Measurements from ENCODE around the gene AGAP4.
"Not testable (repeated sequence)": the region's sequence is repeated elsewhere in the genome, so short reads cannot be mapped to it uniquely, and the experiment has no call there.

AGAP4 gene

DNA sequence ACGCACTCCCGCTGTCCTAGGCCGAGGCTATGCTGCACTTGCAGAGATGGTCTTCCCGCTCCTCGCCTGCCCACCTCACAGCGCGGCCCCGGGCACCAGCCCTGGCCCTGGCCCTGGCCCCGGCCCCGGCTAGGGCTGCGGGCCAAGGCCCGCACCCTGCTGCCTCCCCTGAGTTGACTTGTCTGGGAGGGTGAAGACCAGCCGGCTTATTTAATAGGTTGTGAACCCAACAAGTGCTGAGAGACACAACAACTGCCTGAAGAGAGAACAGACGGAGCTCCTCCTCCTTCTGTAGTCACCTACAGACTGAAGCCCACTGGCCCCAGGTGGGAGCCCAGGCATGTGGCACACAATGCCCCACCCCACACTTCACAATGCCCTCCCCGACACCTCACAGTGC lies at the start of gene AGAP4:
Gene AGAP4 (minus strand): TSS at position 101 of the 400 bp plus-strand sequence. CDS start 153 bp downstream, outside the sequence.
- not testable (repeated sequence) for DNase-seq

DNA sequence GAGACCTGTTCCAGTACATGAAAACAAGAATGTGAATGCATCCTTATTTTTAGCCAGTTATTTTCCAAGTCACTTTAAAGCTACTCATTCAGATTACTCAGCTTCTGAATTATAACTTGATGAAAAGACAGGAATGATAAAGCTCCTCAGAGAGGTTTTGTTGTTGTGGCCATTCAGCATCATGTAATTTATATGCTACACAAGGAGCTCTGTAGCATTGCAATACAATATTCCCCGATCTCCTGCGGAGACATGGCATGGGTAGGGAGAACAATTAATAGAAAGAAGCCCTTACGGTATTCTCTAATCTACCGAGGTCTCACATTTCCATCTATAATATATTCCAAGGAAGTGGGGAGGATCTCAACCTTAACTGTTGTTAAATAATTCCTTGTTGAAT lies 43.4 kb upstream of the AGAP4 start:
- DNase-seq: not testable (repeated sequence)

DNA sequence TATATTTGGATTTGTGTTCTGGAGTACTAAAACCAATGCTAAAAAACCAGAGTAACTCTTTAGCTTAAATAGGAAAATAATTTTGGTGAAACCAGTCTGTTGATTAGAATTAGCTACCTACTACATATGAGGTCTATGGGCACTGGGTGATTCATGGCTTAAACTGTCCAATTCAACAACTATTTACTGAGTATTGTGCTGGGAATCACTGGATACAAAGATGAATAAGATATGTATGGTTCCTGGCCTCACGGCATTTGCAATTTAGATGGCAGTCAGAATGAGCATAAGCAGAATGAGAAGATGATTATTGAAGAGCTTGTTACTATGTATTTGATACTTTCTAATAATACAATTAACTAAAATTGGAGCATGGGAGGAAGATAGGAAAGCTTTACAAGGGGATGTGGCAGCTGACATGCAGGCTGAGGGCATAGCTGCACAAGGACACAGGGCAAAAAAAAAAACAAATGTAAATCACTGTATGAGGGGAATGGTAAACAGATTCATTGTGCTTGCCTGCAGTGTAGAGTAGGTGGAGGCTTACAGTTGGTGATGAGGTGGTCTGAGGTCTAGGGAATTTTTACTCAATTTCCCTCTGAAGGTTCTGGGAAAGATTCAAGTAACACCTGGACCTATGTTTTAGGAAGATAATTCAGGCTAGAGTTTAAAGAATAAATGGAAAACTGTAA lies 42.4 kb upstream of the AGAP4 start:
- not testable (repeated sequence) for DNase-seq

DNA sequence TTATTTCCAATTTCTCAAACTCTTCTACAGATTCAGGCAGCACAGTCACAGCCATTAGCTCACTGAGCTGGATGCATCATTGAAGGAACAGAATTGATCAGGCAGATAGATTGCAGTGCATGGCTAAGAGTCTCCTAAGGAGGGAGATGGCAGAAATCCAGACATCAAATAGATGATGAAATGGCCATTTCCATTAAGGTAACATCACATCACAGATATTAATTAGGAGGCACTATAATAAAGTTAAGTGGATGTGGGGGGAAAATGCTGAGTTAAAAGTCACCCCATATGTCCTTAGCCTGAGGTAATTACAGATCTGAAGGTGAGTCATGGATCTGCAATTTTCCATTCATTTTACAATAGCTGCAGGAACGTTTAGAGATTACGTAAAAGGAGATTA lies 35.6 kb upstream of the AGAP4 start:
- not testable (repeated sequence) for DNase-seq

DNA sequence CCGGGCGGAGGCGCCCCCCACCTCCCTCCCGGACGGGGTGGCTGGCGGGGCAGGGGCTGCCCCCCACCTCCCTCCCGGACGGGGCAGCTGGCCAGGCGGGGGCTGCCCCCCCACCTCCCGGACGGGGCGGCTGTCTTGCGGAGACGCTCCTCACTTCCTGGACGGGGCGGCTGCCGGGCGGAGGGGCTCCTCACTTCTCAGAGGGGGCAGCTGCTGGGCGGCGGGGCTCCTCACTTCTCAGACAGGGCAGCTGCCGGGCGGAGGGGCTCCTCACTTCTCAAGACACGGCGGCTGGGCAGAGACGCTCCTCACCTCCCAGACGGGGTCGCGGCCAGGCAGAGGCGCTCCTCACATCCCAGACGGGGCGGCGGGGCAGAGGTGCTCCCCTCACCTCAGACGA lies 18.1 kb upstream of the AGAP4 start:
- DNase-seq: not testable (repeated sequence)

DNA sequence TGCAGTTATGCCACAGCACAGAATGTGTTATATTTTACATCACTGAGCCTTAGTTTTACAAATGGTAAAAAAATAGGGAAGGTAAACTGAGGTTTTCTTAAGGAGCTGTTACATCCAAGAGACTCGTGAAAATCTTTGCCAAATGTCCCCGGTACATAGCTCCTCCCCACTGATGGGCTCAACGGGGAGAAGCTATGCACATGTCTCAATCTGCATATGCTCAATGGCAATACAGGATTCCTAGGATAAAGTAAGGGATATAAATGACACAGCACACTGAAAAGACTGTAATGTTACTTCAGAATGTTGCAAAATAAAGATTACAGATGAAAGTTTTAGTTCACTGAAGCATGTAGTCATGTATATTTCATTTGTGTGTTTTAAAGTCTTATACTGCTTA lies 17.0 kb upstream of the AGAP4 start:
- not testable (repeated sequence) for DNase-seq

DNA sequence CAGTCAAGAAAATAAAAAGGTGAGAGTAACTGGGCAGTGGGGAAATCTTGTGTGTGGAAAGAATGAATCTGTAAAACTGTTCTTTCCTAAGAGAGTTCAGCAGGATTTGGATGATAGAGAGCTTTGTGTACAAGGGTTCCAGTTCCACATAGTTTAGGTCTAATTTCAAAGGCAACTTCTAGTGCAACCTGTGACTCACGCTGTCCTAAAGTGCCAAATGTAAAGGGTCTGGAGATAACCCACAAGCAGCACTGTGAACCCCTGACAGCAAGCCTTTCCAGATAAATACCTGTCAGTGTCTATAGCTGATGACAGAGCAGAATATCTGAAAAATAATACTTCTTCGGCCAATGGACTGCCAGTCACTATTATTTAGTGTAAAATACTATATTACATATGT lies 16.3 kb upstream of the AGAP4 start:
- DNase-seq: not testable (repeated sequence)

DNA sequence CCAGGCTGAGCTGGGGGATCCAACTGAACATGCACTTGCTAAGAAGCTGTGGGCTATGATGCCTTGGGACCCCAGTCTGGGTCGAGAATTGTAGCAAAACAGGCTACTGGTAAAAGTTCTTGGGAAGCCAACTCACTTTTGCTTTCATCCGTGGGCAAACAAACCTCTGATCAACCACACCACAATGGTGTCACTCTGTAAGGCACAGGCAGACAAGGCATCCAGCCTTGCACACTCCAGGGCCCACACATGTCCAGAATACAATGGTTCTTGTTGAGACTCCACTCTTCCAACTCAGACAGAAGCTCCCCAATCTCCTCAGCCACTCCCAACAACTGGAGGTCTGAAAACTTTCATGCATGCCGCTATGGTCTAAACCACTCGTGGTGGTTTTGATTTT lies 10.6 kb upstream of the AGAP4 start:
- not testable (repeated sequence) for DNase-seq

DNA sequence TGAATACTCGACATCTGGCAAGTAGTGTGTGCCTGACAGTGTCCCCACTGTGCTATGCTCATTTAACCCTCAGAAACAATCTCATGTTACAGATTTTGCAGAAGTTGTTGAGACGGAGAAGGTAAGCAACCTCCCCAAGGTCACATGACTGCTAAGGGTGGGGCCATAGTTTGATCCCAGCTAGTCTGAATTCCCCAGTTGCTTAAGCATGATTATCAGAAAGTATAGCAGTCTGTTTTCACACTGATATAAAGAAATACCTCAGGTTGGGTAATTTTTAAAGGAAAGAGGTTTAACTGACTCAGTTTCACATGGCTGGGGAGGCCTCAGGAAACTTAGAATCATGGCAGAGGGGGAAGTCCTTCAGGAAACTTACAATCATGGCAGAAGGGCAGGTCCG lies 1.2 kb upstream of the AGAP4 start:
- DNase-seq: not testable (repeated sequence)

DNA sequence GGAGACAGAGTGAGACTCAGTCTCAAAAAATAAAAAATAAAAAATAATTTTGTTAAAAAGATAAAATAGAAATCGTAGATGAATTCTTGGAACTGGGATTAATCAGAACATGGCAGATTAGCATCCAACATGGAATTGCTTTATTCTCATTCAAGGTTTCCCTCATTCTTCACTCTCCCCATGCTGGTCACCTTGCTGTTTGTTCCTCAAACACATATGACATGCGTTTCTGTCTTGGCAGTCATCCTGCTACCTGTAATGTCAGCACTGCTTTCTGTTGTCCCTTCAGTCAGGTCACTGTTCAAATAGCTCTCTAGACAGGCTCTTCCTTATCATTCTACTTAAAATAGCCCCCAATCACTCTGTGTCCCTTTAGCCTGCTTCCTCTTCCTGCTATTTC lies 24.4 kb downstream of the AGAP4 start:
- DNase-seq: not testable (repeated sequence)

DNA sequence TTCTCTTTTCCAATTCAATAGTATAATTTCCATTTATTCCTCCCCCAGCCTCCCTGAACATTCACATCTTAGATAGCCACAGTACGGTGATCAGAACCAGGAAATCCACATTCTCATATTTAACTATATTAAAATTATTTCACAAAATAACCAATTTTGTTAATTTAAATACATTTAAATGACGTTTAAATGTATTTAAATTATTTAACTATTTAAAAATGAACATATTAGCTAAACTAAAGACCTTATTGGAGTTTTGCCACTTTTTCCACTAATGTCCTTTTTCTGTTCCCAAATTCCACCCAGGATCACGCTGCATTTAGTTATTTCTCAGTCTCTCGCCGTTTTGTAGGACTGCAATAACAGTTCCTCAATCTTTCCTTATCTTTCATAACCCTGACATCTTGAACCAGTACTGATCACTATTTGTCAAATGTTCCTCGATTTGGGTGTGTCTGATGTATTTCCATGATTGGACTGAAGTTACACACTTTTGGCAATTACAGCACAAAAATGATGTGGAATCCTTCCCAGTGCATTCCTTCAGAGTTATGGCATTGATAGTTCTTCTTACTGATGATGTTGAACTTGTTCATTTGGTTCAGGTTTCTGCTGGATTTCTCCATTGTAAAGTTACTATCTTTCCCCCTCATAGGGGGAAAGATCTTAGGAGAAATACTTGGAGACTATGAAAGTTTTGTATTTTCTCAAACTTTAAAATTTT lies 27.0 kb downstream of the AGAP4 start:
- DNase-seq: not testable (repeated sequence)

DNA sequence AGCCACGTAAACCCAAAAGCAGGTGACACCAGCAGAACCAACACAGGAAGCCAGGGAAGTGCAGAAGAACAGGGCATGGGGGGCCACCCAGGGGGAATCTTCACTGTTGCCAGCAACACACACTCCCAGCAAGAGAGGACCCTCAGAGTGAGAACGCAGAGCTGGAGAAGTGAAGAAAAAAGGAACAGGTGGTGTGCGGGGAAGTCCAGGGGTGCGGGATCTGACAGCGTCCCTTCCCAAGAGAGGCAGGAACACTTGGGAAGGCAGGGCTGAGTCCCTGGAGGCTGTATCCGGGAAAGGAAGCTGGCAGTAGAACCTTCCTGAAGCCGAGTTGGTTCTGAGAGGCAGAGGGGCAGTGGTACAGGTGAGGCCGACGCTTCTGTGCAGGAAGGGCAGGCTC lies 27.7 kb downstream of the AGAP4 start:
- DNase-seq: no peak

DNA sequence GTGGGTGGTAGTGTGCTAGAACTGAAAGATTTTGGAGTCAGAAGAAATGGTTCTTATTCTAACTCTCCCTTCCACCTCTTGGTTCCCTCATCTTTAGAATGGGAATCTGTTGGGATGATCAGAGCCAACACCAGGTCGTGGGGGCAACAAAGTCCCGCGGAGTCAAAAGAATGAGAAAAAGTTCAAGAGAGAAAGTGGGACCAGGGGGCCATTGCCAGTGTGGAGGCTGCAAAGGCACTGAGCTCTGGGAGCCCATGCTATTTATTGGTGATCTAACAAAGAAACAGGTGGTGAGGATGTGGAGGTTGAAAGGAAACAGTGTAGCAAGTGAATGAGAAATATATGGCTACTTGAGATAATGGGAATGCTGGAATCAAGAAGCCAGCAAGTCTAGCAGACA lies 29.4 kb downstream of the AGAP4 start:
- DNase-seq: no peak

DNA sequence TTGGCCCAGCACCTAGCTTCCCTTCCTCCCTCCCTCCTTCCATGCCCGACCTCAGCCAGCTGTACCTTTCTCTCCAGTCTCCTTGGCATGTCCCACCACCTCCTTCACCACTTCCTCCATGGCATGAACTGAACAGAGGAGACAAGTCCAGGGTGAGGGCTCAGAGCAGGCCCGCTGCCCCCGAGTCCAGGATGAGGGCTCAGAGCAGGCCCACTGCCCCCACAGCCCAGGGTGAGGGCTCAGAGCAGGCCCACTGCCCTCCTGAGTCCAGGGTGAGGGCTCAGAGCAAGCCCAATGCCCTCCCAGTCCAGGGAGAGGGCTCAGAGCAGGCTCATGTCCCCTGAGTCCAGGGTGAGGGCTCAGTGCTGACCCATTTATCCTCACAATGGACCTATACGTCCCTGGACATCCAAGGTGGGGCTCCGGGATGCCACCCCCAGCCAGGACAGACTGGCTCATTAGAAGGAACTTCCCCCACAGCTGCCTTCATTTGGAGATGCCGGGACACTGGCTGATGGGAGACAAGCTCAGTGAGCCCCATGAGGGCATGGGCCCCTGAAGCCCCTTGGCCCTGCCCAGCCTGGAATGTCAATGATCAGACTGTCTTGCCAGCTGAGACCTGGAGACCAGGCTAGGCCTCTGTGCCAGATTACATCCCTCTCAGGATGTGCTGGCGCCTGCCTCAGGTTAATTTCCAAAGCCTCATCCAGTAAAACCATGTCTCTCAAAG lies 30.0 kb downstream of the AGAP4 start:
- no peak for DNase-seq

DNA sequence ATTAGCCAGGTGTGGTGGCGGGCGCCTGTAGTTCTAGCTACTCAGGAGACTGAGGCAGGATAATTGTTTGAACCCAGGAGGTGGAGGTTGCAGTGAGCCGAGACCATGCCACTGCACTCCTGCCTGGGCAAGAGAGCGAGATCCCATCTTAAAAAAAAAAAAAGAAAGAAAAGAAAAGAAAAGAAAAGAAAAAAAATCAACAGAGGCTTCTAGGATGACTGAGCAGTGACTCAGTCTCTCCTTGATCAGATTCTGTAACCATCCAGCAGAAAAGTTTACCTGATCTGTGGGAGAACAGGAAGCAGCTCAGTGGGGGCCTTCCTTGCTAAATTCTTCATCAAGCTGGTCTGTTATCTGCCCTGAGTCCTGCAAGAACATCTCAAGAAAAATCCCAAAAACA lies 33.2 kb downstream of the AGAP4 start:
- DNase-seq: not testable (repeated sequence)

DNA sequence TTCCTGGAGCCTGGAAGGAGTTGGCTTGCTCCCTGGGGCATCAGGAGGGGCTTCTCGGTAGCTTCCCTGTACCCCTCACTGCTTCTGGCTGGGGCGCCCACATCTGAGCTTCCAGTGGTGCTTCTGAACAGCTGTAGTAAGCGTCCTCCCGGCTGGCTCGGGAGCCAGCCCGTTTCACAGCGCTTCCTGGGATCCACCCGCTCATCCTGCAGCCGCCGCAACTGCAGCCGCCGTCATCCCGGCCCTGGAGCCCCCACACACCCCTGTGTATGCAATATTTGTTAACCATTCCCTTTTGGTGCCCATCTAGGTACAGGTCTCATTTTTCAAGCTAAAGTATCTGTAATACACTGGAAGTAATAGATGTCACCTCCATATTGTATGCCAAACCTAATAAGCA lies 34.3 kb downstream of the AGAP4 start:
- DNase-seq: not testable (repeated sequence)

DNA sequence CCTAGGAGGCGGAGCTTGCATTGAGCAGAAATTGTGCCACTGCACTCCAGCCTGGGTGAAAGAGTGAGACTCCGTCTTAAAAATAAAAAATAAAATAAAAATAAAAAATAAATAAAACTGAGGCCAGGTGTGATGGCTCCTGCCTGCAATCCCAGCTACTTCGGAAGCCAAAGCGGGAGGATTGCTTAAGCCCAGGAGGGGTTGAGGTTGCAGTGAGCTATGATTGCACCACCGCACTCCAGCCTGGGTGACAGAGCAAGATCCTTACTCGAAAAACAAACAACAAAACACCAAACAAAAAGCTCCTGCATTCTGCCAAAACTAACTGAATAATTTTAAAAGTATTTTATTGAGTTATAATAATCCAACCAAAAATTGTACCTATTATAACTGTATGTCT lies 36.2 kb downstream of the AGAP4 start:
- DNase-seq: no peak

DNA sequence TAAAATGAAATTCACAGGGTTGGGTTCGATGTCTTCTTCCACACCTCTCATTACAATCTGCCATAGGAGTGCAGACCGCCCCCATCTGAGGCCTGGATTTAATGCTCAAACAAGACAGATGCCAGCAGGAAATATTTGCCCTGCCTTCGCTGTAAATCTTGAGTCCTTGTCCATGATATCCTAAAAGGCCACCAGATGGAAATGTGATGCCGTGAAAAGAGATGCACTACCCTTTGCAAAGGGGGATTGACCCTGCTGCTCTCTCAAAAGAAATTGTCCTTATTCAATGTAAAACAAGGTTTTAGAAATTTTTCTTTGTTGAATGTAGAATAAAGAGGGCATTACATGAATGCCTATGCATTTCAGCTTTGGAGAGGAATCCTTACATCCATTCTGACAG lies 37.5 kb downstream of the AGAP4 start:
- DNase-seq: no peak

DNA sequence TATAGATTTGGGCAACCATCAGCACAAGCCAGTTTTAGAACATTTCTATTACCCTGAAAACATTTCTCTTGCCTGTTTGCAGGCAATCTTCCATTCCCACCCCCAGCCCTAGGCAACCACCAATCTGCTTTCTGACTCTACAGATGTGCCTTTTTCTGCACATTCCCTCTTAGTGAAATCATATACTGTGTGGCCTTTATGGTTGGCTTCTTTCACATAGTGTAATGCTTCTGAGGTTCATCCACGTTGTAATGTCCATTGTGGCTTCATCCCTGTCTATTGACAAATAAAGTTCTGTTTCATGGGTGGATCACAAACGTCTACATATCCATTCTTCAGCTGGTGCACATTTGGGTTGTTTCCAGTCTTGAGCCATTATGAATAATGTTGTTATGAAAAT lies 42.3 kb downstream of the AGAP4 start:
- not testable (repeated sequence) for DNase-seq

DNA sequence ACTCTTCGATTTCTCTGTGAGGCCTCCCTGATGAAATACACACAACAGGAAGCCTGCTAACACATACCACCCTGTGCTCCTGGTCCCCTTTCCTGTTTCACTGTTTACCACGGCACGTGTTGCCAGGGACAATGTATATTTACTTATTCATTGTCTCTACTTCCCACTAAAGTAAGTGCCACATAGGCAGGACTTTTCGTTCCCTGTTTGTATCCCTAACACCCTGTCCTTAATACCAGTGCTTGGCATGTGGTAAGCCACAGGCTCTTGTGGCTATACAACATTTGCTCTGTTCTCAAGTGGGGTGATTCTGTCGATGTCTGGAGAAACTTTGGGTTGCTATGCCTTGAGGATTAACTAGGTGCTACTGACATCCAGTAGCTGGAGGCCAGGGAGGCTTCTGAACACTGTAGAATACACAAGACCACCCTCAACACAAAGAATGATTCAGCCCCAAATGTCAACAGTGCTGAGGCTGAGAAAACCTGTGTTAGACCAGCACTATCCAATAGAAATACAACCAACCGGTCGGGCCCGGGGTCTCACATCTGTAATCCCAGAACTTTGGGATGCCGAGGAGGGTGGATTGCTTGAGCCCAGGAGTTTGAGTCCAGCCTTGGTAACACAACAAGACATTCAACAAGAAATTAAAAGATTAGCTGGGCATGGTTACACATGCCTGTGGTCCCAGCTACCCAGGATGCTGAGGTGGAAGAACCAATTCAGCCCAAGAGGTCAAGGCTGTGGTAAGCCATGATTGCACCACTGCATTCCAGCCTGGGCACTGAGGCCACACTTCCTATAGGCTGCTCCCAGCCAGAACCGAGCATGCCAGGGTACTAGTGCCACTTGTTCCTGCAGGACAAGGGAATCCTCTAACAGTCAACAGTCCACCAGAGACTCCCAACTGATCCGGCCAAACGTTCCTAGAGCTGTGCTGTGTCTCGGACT lies 44.0 kb downstream of the AGAP4 start:
- DNase-seq: not testable (repeated sequence)

DNA sequence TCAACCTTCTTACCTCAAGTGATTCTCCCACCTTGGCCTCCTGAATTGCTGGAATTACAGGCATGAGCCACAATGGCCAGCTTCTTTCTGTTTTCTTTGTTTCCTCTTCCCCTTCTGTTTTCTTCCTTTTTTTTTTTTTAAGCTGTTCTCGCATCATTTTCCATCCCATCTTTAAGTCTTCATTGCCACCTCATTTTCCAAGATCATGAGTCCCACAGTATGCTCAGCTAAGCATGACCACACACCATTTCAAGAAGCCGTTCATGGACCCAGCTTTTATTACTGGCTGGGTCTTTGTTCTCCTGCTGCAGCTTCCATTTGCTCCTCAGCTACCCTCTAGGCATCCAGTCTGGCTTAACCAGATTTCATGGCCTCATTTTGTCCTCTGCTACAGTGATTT lies 52.5 kb downstream of the AGAP4 start:
- not testable (repeated sequence) for DNase-seq

DNA sequence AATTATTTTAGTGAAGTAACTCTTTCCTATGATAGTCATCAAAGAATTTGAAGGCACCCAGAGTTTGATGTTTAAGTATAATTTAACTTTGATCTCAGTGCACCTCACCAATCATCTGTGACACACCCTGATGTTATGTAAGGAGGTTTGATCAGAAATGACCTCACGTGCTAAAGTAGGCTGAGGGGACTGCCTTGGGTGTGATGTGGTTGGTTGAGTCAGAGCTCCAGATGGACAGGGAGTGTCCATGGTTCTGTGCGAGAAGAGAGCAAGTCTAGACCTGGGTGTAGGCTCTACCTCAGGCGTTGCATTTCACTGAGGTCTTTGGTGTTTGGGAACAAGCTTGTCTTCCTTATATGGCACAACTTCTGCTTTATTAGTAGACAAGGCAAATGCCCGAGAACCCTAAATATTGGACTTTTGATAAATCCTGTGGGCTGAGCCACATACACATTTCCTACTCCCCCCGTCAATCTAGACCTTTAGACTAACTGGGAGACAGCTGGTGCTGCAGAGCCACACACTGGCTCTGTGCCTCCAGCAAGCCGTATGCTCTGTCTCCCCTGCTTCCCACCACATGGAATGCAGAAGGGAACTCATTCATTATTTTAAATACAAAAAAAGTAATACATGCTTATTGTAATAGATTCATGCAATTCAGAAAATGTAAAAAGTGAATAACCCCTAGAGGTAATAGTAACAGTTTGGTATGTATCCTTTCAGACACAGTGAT lies 56.4 kb downstream of the AGAP4 start:
- not testable (repeated sequence) for DNase-seq

Measured in amniotic stem cell (primary cell).